Measurements from ENCODE around the gene RNF32. TPM values are rescaled to one million over a fixed set of nuclear protein-coding genes. Genes with fewer than 3 reads are reported as not detected.

RNF32 gene
- total RNA-seq (2014; rRNA removed; shearing (Covaris generic)): 0.18 TPM in 1 of 2 replicates, not detected in the other

DNA sequence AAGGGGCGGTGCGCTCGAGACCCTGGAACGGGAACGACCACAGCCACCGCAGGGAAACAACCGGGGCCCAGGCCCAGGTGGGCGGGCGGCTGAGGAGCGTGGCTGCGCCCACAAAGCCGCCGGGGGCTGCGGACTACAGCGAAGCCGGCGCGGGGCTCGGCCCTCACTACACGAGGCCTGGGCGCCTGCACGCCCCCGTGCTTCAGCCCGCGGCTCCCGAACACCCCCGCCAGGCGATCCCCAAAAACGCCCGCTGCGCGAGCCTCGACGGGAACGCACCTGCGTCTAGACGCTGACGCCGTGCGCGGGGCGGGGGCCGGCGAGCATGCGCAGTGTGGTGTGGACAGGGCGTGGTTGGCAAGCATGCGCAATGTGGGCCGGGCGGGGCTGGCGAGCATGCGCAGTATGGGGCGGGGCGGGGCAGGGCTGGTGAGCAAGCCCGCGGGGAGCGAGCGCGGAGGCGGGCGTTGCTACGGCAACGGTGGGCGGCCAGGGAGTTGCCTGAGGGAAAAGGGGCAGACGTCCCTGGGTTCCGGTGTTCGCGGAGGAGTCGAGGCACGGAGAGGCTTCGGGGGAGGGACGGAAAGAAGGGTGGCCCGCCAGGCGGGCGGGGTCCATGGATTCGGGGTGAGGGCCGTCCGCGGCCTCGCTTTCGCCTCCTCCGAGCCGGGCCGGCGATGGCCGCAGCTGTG lies at the start of gene RNF32:
RNF32 (plus strand) TSS at position 518 of the 692 bp plus-strand sequence. CDS start 3,104 bp downstream, outside the sequence.
- Histone ChIP-seq H3K27me3 (replicated peaks) (no peaks in the 10 kb centered on the region; the same call in 1 of the 2 replicates), H3K27ac (no peak within 1 kb of the TSS), H3K36me3 (no peaks in the 10 kb centered on the region; the same call in 1 of the 2 replicates), H3K4me1 (replicated peaks) (peaks cover 17% of the 10 kb centered on the region), H3K4me3 (peak within 1 kb of the TSS; percentile 68), H3K9me3 (replicated peaks) (peaks cover 14% of the 10 kb centered on the region)
- DNase-seq (ENCODE audit: low read depth in 1 of 2, low spot score in 2 of 2): peak; percentile 72 to 92

DNA sequence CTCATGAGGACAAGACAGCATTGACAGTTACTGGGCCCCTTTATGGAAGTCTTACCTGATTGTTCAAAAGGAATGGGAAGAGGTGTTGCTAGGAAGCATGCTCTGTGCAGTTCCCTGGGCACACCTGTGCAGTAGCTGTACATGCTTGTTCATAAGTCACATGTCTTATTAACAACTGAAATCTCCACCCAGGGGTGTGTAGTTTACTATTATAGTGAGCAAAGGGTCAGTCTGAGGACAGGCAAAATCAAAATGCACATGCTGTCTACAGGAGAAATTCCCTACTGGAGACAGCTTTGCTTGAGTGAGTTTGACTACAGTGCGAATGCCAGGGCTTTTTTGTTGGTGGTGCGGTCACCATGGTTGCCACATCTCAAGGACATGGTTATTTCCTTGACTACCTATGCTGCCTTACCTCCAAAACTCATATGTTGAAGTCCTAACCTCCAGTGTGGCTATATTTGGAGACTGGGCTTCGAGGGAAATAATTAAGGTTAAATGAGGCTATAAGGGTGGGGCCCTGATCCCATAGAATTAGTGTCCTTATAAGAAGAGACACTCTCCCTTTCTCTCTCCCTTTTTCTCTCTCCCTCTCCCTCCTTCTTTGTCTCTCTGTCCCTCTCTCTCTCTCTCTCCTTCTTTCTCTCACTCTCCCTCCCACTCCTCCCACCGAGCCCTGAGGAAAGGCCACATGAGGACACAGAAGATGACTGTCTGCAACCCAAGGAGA lies 48.3 kb upstream of the RNF32 start:
- H3K27me3 ChIP-seq (replicated peaks): no peaks in the 10 kb centered on the region
- no peaks in the 10 kb centered on the region for H3K36me3 ChIP-seq
- no peaks in the 10 kb centered on the region for H3K4me1 ChIP-seq (replicated peaks)
- H3K9me3 ChIP-seq (replicated peaks): no peaks in the 10 kb centered on the region
- no peak for DNase-seq (ENCODE audit: low read depth in 1 of 2, low spot score in 2 of 2)
- H3K4me3 ChIP-seq: no peak overlapping the region
- no peak overlapping the region for H3K27ac ChIP-seq

DNA sequence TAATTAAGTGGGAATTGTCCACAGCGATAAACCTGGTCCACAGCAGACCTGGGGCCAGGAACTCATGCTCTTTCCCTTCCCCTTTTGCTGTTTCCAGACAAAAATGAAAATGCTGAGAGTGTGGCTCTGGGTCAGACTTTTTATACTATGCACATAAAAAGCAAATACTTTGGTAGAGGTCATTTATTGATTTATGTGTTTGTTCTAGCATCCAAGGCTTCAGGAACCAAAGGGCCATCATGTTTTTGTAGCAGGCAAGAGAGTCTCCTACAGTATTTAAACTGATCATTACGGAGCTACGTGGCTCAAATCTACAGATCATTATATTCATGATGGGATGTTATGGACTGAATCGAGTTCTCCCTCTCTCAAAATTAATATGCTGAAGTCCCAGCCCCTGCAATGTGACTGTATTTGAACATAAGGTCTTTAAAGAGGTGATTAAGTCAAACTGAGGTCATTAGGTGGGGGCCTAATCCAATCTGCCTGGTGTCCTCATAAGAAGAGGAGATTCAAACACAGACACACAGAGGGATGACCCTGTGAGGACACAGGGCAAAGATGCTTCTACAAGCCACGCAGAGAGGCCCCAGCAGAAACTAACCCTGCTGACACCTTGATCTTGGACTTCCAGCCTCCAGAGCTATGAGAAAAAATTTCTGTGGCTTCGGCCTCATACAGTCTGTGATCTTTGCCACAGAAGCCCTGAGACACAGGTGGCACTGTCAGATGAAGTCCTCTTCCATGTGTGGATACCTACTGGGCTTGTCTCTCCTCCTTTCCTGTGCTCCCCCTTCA lies 46.1 kb upstream of the RNF32 start:
- Histone ChIP-seq H3K27ac (no peak overlapping the region), H3K36me3 (no peaks in the 10 kb centered on the region)

DNA sequence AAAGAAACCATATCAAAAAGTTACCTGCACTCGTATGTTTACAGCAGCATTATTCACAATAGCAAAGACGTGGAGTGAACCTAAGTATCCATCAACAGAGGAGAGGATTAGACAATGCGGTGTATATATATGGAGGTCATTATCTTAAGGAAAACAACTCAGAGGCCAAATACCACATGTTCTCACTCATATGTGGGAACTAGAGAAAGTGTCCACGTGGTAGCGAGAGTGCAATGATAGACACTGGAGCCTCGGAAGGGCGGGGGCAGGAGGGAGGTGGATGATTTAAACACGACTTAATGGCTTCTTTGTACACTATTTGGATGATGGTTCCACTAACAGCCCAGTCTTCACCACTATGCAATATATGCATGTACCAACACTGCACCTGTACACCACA lies 40.1 kb upstream of the RNF32 start:
- no peaks in the 10 kb centered on the region for H3K9me3 ChIP-seq (replicated peaks)
- H3K4me3 ChIP-seq: no peak overlapping the region
- H3K4me1 ChIP-seq (replicated peaks): no peaks in the 10 kb centered on the region
- H3K36me3 ChIP-seq: no peaks in the 10 kb centered on the region
- no peaks in the 10 kb centered on the region for H3K27me3 ChIP-seq (replicated peaks)
- DNase-seq (ENCODE audit: low read depth in 1 of 2, low spot score in 2 of 2): no peak
- H3K27ac ChIP-seq: no peak overlapping the region

More for the DNA sequence above, 46.1 kb upstream of the RNF32 start:
- DNase-seq (ENCODE audit: low read depth in 1 of 2, low spot score in 2 of 2): no peak
- Histone ChIP-seq H3K9me3 (replicated peaks) (no peaks in the 10 kb centered on the region), H3K4me1 (replicated peaks) (no peaks in the 10 kb centered on the region), H3K4me3 (no peak overlapping the region), H3K27me3 (replicated peaks) (no peaks in the 10 kb centered on the region)

DNA sequence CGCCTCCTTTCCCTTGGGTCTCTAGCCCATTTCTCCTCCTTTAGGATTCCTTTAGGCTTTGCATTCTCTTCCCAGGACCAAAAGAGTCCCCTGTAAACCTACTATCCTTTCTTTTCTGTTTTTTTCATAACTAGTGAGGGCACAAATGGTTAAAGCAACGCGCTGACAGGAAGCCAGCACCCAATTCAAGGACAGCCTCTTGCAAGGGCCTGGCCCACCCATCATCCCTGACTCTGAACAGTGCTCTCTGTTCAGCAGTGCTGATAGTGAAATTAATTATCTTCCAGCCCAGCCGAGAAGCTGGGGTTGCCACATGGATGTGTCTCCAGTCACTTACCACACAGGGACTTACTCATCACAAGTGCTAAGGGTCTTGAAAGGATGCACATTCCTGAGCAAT lies 38.3 kb upstream of the RNF32 start:
- H3K36me3 ChIP-seq: no peaks in the 10 kb centered on the region

DNA sequence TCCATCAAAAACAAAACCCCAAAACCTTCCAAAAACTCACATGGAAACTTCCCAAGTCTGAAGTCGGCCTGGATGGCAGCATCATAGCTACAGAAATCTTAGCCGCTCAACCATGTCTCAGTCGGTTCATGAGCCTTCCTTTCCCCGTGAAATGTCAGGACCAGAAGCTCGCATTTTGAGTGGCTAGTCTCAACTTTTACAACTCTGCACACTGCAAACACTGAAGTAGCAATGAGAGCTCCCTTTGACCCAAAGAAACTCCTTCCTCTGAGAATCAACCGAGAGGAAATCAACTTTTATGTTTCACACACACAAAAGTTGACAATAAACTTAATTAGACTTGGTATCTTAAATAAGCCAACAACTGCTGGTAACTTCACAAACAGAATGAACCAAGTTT lies 37.6 kb upstream of the RNF32 start:
- Histone ChIP-seq H3K9me3 (replicated peaks) (no peaks in the 10 kb centered on the region), H3K4me1 (replicated peaks) (0 out of 2 replicates have a peak, but pooled peaks cover 3% of the 10 kb centered on the region), H3K27me3 (replicated peaks) (no peaks in the 10 kb centered on the region; the same call in 1 of the 2 replicates), H3K36me3 (no peaks in the 10 kb centered on the region), H3K4me3 (no peak overlapping the region), H3K27ac (no peak overlapping the region)
- no peak for DNase-seq (ENCODE audit: low read depth in 1 of 2, low spot score in 2 of 2)

More for the DNA sequence above, 38.3 kb upstream of the RNF32 start:
- DNase-seq (ENCODE audit: low read depth in 1 of 2, low spot score in 2 of 2): no peak
- Histone ChIP-seq H3K27me3 (replicated peaks) (no peaks in the 10 kb centered on the region; the same call in 1 of the 2 replicates), H3K4me3 (no peak overlapping the region), H3K9me3 (replicated peaks) (no peaks in the 10 kb centered on the region), H3K27ac (no peak overlapping the region), H3K4me1 (replicated peaks) (no peaks in the 10 kb centered on the region)

DNA sequence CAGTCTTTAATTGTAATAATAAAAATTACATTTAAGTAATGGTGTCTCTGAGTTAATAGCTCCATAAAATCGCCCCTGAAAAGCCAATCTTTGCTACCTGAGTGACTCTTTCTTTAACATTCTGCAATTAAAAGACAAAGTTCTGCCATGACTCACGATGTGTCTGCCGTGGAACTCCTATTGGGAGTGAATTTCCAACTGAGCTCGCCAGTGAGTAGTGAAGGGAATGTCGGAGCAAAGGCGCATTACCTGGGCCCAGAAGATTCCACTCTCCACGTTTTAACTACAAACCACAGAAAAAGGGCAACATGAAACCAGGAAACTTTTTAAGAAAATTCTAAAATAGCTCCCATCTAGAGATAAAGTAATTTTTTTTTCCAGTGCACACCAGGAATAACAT lies 36.9 kb upstream of the RNF32 start:
- Histone ChIP-seq H3K27ac (no peak overlapping the region), H3K9me3 (replicated peaks) (no peaks in the 10 kb centered on the region), H3K4me3 (no peak overlapping the region), H3K27me3 (replicated peaks) (peaks cover 2% of the 10 kb centered on the region; the same call in 1 of the 2 replicates), H3K36me3 (no peaks in the 10 kb centered on the region), H3K4me1 (replicated peaks) (0 out of 2 replicates have a peak, but pooled peaks cover 3% of the 10 kb centered on the region)
- DNase-seq (ENCODE audit: low read depth in 1 of 2, low spot score in 2 of 2): no peak

DNA sequence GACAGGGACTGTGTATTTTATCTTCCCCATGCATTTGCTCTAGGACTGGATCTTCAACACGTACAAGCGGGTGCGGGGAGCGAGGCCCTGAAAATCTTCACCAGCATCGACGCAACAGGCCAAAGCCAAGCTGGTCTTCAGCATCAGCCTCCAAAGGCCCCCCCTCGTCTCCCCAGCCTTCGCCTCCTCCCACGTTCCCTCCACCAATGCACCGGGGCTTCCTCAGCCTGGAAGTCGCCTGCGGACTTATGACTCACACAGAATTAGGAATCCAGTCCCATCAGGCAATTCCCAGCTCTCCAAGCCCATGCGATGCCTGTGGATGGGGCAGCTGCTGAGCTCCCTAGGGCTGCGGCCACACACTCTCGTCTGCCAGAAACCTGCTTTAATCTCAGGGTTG lies 36.3 kb upstream of the RNF32 start:
- 0 out of 2 replicates have a peak, but pooled peaks cover 3% of the 10 kb centered on the region for H3K4me1 ChIP-seq (replicated peaks)
- no peak overlapping the region for H3K4me3 ChIP-seq
- H3K27me3 ChIP-seq (replicated peaks): peaks cover 2% of the 10 kb centered on the region; the same call in 1 of the 2 replicates
- H3K9me3 ChIP-seq (replicated peaks): no peaks in the 10 kb centered on the region
- DNase-seq (ENCODE audit: low read depth in 1 of 2, low spot score in 2 of 2): no peak
- no peaks in the 10 kb centered on the region for H3K36me3 ChIP-seq
- H3K27ac ChIP-seq: no peak overlapping the region

DNA sequence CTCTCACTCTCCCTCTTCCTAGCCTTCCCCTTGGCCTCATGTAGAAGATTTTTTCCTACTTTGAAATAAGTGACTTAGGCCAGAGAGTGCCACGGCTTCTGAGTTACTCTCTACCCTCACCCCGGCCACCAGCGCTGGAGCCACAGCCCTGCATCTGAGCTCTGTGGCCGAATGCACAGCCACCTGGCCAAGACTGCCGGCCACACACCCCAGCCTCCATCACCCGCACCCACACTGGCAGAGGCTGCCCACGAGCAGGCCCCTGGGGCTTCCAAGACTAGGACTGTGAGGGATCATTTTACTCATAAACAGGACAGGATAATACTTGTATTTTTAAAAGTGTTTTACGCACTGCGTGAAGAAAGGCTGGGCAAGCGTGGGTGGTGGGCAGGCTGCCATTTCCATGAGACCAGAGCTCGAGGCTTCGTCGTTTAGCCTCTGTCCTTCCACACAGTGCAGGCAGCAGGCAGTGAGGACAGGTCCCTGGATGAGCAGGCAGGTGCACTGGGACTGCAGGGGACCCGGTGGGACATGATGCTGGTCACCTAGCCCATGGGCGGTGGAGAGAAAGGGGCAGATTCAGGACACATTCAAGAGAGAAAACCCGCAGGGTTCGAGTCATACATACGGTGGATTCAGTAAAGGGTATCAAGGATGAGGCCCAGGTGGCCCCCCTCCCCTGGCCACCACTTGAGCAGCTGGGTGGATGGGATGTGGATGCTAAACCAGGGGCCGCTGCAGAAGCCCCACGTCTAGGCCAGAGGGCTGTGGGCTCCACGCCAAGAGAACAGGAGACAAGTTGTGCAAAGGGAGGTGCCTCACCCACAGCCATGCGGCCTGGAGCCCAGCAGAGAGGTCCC lies 35.5 kb upstream of the RNF32 start:
- DNase-seq (ENCODE audit: low read depth in 1 of 2, low spot score in 2 of 2): no peak
- H3K27ac ChIP-seq: no peak overlapping the region
- no peaks in the 10 kb centered on the region for H3K36me3 ChIP-seq
- no peak overlapping the region for H3K4me3 ChIP-seq
- H3K27me3 ChIP-seq (replicated peaks): peaks cover 2% of the 10 kb centered on the region; the same call in 1 of the 2 replicates
- H3K9me3 ChIP-seq (replicated peaks): no peaks in the 10 kb centered on the region
- H3K4me1 ChIP-seq (replicated peaks): 0 out of 2 replicates have a peak, but pooled peaks cover 3% of the 10 kb centered on the region

DNA sequence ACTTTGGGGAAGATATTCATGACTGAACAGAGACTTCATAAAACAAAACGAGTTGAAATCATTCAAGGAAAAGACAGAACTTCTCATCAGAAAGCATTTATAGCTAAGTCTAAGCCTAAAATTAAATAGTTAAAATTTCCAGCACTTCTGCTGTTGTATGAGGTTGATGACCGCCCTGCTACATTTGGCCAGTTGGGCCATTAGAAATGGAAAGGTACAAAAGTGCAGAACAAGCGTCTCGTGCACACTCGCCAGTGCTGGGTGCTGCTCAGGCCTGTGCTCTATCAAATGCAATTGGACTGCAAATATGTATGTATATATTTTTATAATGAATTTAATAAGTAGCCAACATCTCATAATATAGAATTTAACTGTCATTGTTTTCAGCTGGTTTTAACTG lies 34.4 kb upstream of the RNF32 start:
- no peak for DNase-seq (ENCODE audit: low read depth in 1 of 2, low spot score in 2 of 2)
- H3K27ac ChIP-seq: no peak overlapping the region
- 0 out of 2 replicates have a peak, but pooled peaks cover 3% of the 10 kb centered on the region for H3K4me1 ChIP-seq (replicated peaks)
- H3K36me3 ChIP-seq: no peaks in the 10 kb centered on the region
- H3K4me3 ChIP-seq: no peak overlapping the region
- no peaks in the 10 kb centered on the region for H3K9me3 ChIP-seq (replicated peaks)
- H3K27me3 ChIP-seq (replicated peaks): peaks cover 2% of the 10 kb centered on the region; the same call in 1 of the 2 replicates

DNA sequence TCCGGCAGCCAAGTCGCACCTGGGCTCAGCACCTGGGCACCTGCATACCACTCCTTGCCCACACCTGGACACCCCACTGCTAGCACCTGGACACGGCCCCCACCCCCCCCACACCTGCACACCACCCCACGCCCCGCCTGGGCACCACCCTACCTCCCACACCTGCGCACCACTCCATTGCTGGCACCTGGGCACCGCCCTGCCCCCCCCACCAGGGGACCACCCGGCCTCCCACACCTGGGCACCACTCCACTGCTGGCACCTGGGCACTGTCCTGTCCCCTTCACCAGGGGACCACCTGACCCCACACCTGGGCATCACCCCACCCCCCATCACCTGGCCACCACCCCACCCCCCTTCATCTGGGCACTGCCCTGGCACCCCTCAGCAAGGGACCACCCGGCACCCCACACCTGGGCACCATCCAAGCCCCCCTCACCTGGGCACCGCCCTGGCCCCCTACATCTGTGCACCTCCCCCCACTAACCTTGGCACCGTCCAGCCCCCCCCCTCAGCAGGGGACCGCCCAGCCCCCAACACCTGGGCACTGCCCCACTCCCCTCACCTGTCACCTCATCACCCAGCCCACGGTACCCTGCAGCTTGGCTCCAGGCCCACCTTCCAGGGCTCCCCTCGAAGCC lies 33.8 kb upstream of the RNF32 start:
- H3K27me3 ChIP-seq (replicated peaks): peaks cover 2% of the 10 kb centered on the region; the same call in 1 of the 2 replicates
- no peaks in the 10 kb centered on the region for H3K36me3 ChIP-seq
- DNase-seq (ENCODE audit: low read depth in 1 of 2, low spot score in 2 of 2): no peak
- no peak overlapping the region for H3K27ac ChIP-seq
- H3K4me1 ChIP-seq (replicated peaks): 0 out of 2 replicates have a peak, but pooled peaks cover 3% of the 10 kb centered on the region
- no peaks in the 10 kb centered on the region for H3K9me3 ChIP-seq (replicated peaks)
- no peak overlapping the region for H3K4me3 ChIP-seq

DNA sequence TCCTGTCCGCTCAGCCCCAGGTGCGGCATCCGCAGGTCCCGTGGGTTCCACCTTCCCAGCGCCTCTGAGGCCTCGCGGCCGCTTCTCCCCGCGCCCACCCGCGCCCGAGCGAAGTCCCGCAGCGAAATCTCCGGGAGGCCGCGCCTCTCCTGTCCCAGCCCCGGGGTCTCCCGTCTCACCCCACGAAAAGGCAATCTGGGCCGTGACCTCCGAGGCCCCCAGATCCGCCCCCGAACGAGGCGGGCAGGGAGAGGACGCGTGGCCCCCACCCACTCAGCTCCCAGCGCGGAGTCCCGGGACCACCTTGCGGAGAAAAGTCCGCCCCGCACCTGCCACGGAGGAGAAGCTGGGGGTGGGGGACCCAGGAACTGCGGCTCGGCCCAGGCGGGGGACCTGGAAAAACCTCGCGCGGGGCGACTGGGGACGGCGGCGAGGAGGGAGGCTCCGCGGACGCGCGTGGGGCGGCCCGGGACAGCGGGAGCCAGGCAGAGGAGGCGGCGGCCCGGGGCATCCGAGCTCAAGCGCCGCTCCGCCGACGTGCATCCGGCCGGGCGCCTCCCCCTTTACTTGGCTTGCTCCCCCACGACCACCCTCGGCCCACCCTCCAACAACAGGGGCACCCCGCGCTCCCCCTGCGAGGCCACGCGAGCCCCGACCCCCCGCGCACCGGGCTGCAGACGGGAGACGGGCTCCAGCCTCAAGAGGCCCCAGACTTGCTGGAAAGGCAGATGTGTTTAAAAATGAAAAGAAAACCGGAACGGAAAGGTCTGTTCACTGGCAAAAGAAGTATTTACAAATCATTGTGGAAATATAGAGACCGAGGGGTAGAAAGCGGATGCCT lies 33.0 kb upstream of the RNF32 start:
- Histone ChIP-seq H3K36me3 (no peaks in the 10 kb centered on the region), H3K27ac (no peak overlapping the region), H3K9me3 (replicated peaks) (no peaks in the 10 kb centered on the region), H3K4me3 (no peak overlapping the region), H3K4me1 (replicated peaks) (0 out of 2 replicates have a peak, but pooled peaks cover 3% of the 10 kb centered on the region), H3K27me3 (replicated peaks) (peaks cover 2% of the 10 kb centered on the region; the same call in 1 of the 2 replicates)
- no peak for DNase-seq (ENCODE audit: low read depth in 1 of 2, low spot score in 2 of 2)
